ENCODE data around the gene NFATC1.

The NFATC1 gene

DNA sequence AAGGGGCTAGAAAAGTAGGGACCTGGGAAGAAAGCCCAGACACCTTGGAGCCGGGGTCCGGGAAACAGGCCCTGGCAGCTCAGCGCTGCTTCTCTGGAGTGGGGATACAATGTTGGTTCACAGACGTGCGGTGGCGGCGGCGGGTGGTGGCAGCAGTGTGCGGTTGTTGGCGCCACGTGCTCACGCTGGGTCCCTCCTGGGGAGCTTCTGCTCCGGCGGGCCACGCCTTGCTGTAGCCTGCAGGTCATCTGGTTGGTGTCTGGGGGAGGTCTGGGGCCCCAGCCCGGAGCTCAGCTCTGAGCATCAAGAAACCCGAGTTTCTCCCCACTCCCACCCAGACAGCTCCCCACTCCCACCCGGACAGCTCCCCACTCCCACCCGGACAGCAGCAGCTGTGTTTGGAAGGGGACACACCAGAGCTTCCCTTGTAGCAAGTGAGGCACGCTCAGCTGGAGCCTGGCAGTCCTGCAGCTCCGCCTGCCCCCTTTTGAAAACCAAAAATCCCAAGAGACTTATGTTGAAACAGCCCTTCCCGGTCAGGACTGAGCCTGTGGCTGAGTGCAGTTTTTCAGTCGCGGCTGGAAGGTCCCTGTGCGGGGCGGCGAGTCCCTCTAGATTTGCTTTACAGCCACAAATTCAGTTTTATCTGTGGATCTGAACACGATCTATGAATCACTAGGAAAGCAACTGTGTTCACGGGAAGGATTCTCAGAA, 46.9 kb downstream of the NFATC1 start:
- DNase-seq (ENCODE audit: low spot score) = no peak
- Histone ChIP-seq H3K4me3 (no peak overlapping the region), H3K27ac (no peak overlapping the region)
- TF ChIP-seq, protein P1, sequence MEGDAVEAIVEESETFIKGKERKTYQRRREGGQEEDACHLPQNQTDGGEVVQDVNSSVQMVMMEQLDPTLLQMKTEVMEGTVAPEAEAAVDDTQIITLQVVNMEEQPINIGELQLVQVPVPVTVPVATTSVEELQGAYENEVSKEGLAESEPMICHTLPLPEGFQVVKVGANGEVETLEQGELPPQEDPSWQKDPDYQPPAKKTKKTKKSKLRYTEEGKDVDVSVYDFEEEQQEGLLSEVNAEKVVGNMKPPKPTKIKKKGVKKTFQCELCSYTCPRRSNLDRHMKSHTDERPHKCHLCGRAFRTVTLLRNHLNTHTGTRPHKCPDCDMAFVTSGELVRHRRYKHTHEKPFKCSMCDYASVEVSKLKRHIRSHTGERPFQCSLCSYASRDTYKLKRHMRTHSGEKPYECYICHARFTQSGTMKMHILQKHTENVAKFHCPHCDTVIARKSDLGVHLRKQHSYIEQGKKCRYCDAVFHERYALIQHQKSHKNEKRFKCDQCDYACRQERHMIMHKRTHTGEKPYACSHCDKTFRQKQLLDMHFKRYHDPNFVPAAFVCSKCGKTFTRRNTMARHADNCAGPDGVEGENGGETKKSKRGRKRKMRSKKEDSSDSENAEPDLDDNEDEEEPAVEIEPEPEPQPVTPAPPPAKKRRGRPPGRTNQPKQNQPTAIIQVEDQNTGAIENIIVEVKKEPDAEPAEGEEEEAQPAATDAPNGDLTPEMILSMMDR (IDR thresholded peaks at IDR 0.05) = no peak

DNA sequence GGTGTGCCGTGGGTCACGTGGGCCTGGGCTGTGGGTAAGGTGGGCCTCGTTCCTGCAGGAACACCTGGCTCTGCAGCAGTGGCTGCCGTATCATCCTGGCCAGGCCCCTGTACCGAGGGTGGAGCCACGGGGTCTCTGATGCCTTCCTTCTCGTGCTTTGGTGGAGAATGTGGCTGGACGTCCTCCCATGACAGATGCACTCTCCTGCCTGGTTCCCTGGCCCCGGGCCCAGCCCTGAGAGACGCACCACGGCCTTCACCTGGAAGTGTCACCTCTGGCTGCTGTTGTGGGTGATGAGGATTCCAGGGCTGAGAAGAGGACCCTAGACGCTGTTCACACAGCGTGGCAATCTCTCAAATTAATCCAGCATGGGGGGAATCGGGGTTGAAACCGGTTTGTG, 49.5 kb downstream of the NFATC1 start:
- no peak overlapping the region for H3K4me3 ChIP-seq
- no peak overlapping the region for H3K27ac ChIP-seq
- TF ChIP-seq, protein P1 (IDR thresholded peaks at IDR 0.05) = no peak
- no peak for DNase-seq (ENCODE audit: low spot score)

DNA sequence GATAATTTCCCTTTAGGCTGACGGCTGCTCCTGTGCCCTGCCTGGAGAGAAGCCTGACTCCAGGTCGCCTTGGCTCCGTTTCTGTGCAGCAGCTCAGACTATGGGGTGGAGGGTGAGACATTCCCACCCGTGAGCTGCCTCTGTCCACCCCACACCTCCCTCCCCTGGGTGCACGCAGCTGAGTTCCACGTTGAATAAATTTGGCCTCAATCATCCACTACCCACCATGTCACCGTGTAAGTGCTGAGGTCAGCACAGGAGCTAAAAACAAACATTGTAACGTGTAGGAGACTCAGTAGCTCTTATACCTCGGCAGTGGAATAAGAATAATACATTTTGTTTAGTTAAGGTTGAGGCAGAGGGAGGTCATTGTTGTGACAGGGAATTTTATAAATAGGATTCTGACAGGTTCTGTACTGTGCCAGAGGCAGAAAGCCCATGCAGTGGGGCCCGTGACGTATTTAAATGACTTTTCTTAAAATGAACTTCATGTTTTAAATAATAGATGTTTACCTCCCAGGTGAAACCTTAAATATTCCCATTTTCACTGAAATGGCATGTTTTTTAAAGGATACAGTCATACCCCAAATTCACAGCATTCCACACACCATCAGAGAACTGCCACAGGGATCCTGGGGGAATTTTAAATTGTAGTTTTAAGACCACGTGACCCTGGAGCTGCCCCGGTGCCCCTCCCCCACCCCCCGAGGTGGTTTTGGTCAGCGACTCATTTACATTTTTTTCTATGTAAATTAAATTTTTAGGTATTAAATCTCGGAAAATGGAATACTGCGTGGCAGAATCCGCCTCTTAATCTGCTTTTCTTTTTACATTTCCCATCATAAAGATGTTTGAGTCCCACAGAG, 50.2 kb downstream of the NFATC1 start:
- TF ChIP-seq, protein P1 (IDR thresholded peaks at IDR 0.05) = no peak
- Histone ChIP-seq H3K4me3 (no peak overlapping the region), H3K27ac (no peak overlapping the region)
- no peak for DNase-seq (ENCODE audit: low spot score)

DNA sequence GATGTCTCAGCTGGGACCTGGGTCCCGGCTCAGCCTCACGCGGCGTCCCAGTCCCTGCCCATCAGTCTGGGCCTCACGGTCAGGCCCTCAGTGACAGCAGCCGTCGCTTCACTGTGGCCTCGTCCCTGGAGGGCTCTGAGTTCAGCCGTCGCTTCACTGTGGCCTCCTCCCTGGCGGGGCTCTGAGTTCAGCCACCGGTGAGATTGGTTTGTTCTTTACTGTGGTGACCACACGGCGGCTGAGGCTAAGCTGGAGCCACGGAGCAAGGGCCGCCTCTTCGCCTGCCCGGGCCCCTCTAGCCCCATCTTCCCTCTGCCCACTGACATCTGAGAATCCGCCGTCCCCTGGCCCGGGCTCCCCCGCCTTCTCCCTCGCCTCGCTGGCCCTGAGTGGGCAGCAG, 51.2 kb downstream of the NFATC1 start:
- no peak overlapping the region for H3K27ac ChIP-seq
- no peak overlapping the region for H3K4me3 ChIP-seq
- no peak for DNase-seq (ENCODE audit: low spot score)
- TF ChIP-seq, protein P1 (IDR thresholded peaks at IDR 0.05) = no peak

DNA sequence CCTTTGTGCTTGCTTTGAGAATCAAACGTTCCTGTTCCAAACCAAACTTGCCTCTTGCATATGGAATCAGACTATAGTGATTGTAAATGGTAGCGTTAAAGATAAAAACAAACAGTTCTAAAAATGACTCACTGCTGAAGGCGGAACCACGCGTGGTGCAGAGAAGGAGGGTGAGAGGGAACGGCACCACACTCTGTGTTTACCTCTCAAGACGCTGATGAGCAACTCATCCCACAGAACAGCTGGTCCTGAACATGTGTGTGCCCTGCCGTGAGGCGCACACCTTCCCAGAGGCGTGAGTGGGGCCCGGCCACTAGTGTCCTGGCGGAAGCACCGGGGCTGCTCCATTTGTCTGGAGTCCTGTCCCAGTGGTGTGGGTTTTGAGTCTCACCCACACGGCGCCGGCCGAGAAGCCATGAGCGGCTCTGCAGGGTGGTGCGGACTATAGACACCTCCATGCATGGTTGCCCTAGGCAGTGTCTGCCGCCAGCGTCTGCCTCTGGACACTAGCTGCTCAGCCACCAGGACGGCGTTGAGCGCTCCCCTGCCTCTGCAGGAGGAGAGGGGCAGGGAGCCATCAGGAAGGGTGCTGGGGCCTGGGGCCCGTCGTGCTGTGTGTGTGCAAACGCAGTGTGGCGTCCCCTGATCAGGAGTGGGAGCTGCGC, 52.1 kb downstream of the NFATC1 start:
- no peak for DNase-seq (ENCODE audit: low spot score)
- TF ChIP-seq, protein P1 (IDR thresholded peaks at IDR 0.05) = no peak
- H3K4me3 ChIP-seq = no peak overlapping the region
- H3K27ac ChIP-seq = no peak overlapping the region

DNA sequence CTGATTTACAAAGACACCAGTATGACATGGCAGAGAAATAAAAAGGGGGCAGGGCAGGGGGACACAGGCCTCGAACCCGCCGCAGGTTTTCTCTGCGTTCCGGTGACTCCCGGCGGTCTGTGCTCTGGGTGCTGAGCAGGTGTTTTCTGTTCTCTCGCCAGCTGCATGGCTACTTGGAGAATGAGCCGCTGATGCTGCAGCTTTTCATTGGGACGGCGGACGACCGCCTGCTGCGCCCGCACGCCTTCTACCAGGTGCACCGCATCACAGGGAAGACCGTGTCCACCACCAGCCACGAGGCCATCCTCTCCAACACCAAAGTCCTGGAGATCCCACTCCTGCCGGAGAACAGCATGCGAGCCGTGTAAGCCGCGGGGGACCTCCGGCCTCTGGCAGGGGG, 52.9 kb downstream of the NFATC1 start:
- TF ChIP-seq, protein P1 (IDR thresholded peaks at IDR 0.05) = no peak
- no peak for DNase-seq (ENCODE audit: low spot score)

More for the DNA sequence above, 52.9 kb downstream of the NFATC1 start:
- Histone ChIP-seq H3K4me3 (no peak overlapping the region), H3K27ac (no peak overlapping the region)

Data from coronary artery (tissue), 2 donors.